ENCODE measurements around the gene CNTN4. TPM values are rescaled to one million over a fixed set of nuclear protein-coding genes. Genes with fewer than 3 reads are reported as not detected.

CNTN4 gene
- total RNA-seq, 1 experiment from 2014 or later: 51.3 TPM

DNA sequence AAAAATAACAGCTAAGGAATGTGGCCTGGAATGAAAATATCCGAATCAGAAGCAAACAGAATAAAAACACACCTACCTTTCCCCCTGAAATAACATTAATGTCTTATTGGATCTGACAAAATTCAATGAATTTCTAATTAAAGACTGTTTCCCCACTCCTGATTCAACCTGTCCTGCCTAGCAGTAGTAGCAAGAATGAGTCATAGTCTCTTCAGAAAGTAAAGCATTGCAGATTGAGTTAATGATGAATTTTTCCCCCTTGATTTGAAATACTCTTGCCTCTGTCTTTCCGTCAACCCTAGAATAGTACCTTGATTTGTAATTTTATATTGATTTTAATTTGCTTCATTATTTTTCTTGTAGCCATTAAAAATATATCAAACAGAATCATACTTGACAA, 212.4 kb downstream of the CNTN4 start:
- H3K27me3 ChIP-seq (replicated peaks; ENCODE audit: control insufficient read depth, insufficient read depth, low read length): no peaks in the 10 kb centered on the region
- no peaks in the 10 kb centered on the region for H3K36me3 ChIP-seq (ENCODE audit: control insufficient read depth, insufficient read depth, low read length)
- H3K4me1 Mint-ChIP-seq (ENCODE audit: low read depth, unreplicated experiment): no peaks in the 10 kb centered on the region

GRCh38 chr3:2317521-2317920, 218.9 kb downstream of the CNTN4 start:
- Mint-ChIP-seq H3K27me3 (ENCODE audit: insufficient read depth, unreplicated experiment) (no peaks in the 10 kb centered on the region), H3K36me3 (ENCODE audit: insufficient read depth, unreplicated experiment) (no peaks in the 10 kb centered on the region), H3K4me3 (ENCODE audit: unreplicated experiment) (no peak overlapping the region), H3K4me1 (ENCODE audit: low read depth, unreplicated experiment) (no peaks in the 10 kb centered on the region), H3K9me3 (ENCODE audit: unreplicated experiment) (no peaks in the 10 kb centered on the region), H3K27ac (ENCODE audit: unreplicated experiment) (no peak overlapping the region)
- no peaks in the 10 kb centered on the region; the same call in 1 of the 2 replicates for H3K9me3 ChIP-seq
- H3K4me1 ChIP-seq: no peaks in the 10 kb centered on the region
- ChIA-PET CTCF (no interaction called here), POLR2A (no interaction called here)
- BruUV-seq (replicated peaks): no TSS peak
- H3K4me3 ChIP-seq (ENCODE audit: low read depth, low read length): no peak overlapping the region
- no peak for TF ChIP-seq CTCF (IDR thresholded peaks at IDR 0.05; ENCODE audit: insufficient read depth in 1 of 2, low read depth in 1 of 2, low read length in 1 of 2, severe bottlenecking in 1 of 2, unreplicated experiment in 1 of 2)
- H3K36me3 ChIP-seq (ENCODE audit: control insufficient read depth, insufficient read depth, low read length): no peaks in the 10 kb centered on the region
- no peak for DNase-seq
- intact Hi-C loops (cut with micrococcal nuclease; ENCODE audit: unreplicated experiment): no loop called here
- H3K27me3 ChIP-seq (replicated peaks; ENCODE audit: control insufficient read depth, insufficient read depth, low read length): no peaks in the 10 kb centered on the region

More for the DNA sequence above, 212.4 kb downstream of the CNTN4 start:
- no peak for DNase-seq
- Mint-ChIP-seq H3K27me3 (ENCODE audit: insufficient read depth, unreplicated experiment) (no peaks in the 10 kb centered on the region), H3K9me3 (ENCODE audit: unreplicated experiment) (no peaks in the 10 kb centered on the region), H3K27ac (ENCODE audit: unreplicated experiment) (no peak overlapping the region), H3K36me3 (ENCODE audit: insufficient read depth, unreplicated experiment) (peaks cover 6% of the 10 kb centered on the region), H3K4me3 (ENCODE audit: unreplicated experiment) (no peak overlapping the region)
- ChIA-PET CTCF (no interaction called here), POLR2A (no interaction called here)
- TF ChIP-seq CTCF (IDR thresholded peaks at IDR 0.05; ENCODE audit: insufficient read depth in 1 of 2, low read depth in 1 of 2, low read length in 1 of 2, severe bottlenecking in 1 of 2, unreplicated experiment in 1 of 2): no peak
- Histone ChIP-seq H3K9me3 (no peaks in the 10 kb centered on the region), H3K4me3 (ENCODE audit: low read depth, low read length) (no peak overlapping the region), H3K4me1 (no peaks in the 10 kb centered on the region)
- no TSS peak for BruUV-seq (replicated peaks)
- intact Hi-C loops (cut with micrococcal nuclease; ENCODE audit: unreplicated experiment): no loop called here

GRCh38 chr3:2334921-2335320, 236.3 kb downstream of the CNTN4 start:
- ChIA-PET CTCF (no interaction called here), POLR2A (no interaction called here)
- Mint-ChIP-seq H3K4me1 (ENCODE audit: low read depth, unreplicated experiment) (no peaks in the 10 kb centered on the region), H3K27ac (ENCODE audit: unreplicated experiment) (no peak overlapping the region), H3K27me3 (ENCODE audit: insufficient read depth, unreplicated experiment) (no peaks in the 10 kb centered on the region), H3K36me3 (ENCODE audit: insufficient read depth, unreplicated experiment) (no peaks in the 10 kb centered on the region), H3K4me3 (ENCODE audit: unreplicated experiment) (no peak overlapping the region), H3K9me3 (ENCODE audit: unreplicated experiment) (no peaks in the 10 kb centered on the region)
- Histone ChIP-seq H3K36me3 (ENCODE audit: control insufficient read depth, insufficient read depth, low read length) (no peaks in the 10 kb centered on the region), H3K9me3 (no peaks in the 10 kb centered on the region), H3K4me1 (no peaks in the 10 kb centered on the region), H3K27me3 (replicated peaks; ENCODE audit: control insufficient read depth, insufficient read depth, low read length) (no peaks in the 10 kb centered on the region), H3K4me3 (ENCODE audit: low read depth, low read length) (no peak overlapping the region)
- intact Hi-C loops (cut with micrococcal nuclease; ENCODE audit: unreplicated experiment): no loop called here
- no TSS peak for BruUV-seq (replicated peaks)
- TF ChIP-seq CTCF (IDR thresholded peaks at IDR 0.05; ENCODE audit: insufficient read depth in 1 of 2, low read depth in 1 of 2, low read length in 1 of 2, severe bottlenecking in 1 of 2, unreplicated experiment in 1 of 2): no peak
- DNase-seq: no peak
